MCF 10A (cell line): ENCODE data around the gene MGAT2. TPM values are rescaled to one million over a fixed set of nuclear protein-coding genes. Genes with fewer than 3 reads are reported as not detected.

ENCODE experiments used
- BruUV-seq: library from RNA; stranded (reverse); fragments of 400-500 nt; replicated peaks from 2 replicates; lab custom pipeline; 2021; lab: Mats Ljungman, UMichigan
- CTCF ChIA-PET: fragments of 300-600 bp; sonication (Branson Sonifier 250); formaldehyde crosslinking; extraction: SDS; loops from one replicate; lab custom pipeline; 2021; ENCODE audit warnings: antibody characterized with exemption, inconsistent platforms; lab: Yijun Ruan, JAX
- POLR2A ChIA-PET: fragments of 300-600, 350-650 bp; sonication (Branson Sonifier 250); formaldehyde crosslinking; extraction: SDS; loops from one replicate; lab custom pipeline; 2020; ENCODE audit warnings: antibody characterized with exemption, inconsistent platforms; lab: Yijun Ruan, JAX
- DNase-seq: peaks from one replicate; pipeline ENCODE4 v3.0.0-alpha.2; 2018; ENCODE audit not compliant: unreplicated experiment
- H3K27ac Mint-ChIP-seq: one replicate; pipeline ENCODE4 v1.8.0; 2022; ENCODE audit warnings: mild to moderate bottlenecking, low read depth, mixed read lengths; ENCODE audit not compliant: unreplicated experiment
- H3K27me3 Mint-ChIP-seq: one replicate; pipeline ENCODE4 v1.8.0; 2022; ENCODE audit warnings: mixed read lengths; ENCODE audit not compliant: insufficient read depth, unreplicated experiment
- H3K36me3 Mint-ChIP-seq: one replicate; pipeline ENCODE4 v1.8.0; 2022; ENCODE audit warnings: mild to moderate bottlenecking, moderate library complexity, mixed read lengths; ENCODE audit not compliant: insufficient read depth, unreplicated experiment
- H3K4me1 Mint-ChIP-seq: one replicate; pipeline ENCODE4 v1.8.0; 2022; ENCODE audit warnings: mixed read lengths; ENCODE audit not compliant: insufficient read depth, unreplicated experiment
- H3K4me3 Mint-ChIP-seq: one replicate; pipeline ENCODE4 v1.8.0; 2022; ENCODE audit warnings: mild to moderate bottlenecking, moderate library complexity, mixed read lengths; ENCODE audit not compliant: unreplicated experiment
- H3K9me3 Mint-ChIP-seq: one replicate; pipeline ENCODE4 v1.8.0; 2022; ENCODE audit warnings: mixed read lengths; ENCODE audit not compliant: unreplicated experiment
- intact Hi-C: fragments of 100-400 bp; cut with micrococcal nuclease; formaldehyde crosslinking; loops from 2 replicates; pipeline ENCODE4 v1.14.1; 2022
- total RNA-seq: library from RNA; stranded (reverse); gene quantifications from 2 replicates; pipeline ENCODE4 v1.2.3, GENCODE V29; 2022
- TF ChIP-seq, protein P1 (sequence below): fragments of 200-600 bp; IDR thresholded peaks from one replicate; pipeline ENCODE4 v1.8.0; 2022; ENCODE audit warnings: antibody characterized with exemption, mild to moderate bottlenecking; ENCODE audit not compliant: unreplicated experiment

The MGAT2 gene
- total RNA-seq, 1 experiment from 2014 or later, result 43.8 TPM

DNA sequence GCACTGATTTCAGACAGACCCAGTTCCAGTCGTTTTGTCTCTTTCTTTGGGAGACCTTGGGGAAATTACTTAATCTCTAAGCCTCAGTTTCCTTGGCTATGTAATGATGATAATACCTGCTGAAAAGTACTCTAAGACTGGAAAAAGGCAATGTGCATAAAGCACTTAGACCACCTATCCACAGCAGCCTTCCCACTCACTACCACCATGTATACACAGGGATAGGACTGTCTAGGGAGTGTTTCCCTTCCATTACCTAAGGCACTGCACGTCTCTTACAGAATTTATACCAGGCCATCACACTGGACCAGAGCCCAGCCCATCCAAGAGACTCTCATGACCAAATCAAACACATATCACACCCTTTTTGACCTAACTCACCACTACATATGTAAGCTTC is 40.8 kb upstream of the MGAT2 start:
- no peaks in the 10 kb centered on the region for H3K9me3 Mint-ChIP-seq
- POLR2A ChIA-PET, result interaction anchor here (0.6 to 0.7 kb wide), 3 partner anchors 37 to 188 kb away, joined by 3 to 4 read pairs (median 3); partner anchors contain the start of gene KLHDC2
- H3K4me1 Mint-ChIP-seq, result peaks cover 19% of the 10 kb centered on the region
- TF ChIP-seq, protein P1, sequence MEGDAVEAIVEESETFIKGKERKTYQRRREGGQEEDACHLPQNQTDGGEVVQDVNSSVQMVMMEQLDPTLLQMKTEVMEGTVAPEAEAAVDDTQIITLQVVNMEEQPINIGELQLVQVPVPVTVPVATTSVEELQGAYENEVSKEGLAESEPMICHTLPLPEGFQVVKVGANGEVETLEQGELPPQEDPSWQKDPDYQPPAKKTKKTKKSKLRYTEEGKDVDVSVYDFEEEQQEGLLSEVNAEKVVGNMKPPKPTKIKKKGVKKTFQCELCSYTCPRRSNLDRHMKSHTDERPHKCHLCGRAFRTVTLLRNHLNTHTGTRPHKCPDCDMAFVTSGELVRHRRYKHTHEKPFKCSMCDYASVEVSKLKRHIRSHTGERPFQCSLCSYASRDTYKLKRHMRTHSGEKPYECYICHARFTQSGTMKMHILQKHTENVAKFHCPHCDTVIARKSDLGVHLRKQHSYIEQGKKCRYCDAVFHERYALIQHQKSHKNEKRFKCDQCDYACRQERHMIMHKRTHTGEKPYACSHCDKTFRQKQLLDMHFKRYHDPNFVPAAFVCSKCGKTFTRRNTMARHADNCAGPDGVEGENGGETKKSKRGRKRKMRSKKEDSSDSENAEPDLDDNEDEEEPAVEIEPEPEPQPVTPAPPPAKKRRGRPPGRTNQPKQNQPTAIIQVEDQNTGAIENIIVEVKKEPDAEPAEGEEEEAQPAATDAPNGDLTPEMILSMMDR, result no peak
- peaks cover 87% of the 10 kb centered on the region for H3K36me3 Mint-ChIP-seq
- no peak for DNase-seq
- no peak overlapping the region for H3K4me3 Mint-ChIP-seq
- intact Hi-C loops, result no loop called here
- BruUV-seq, result no TSS peak
- no peak overlapping the region for H3K27ac Mint-ChIP-seq
- no peaks in the 10 kb centered on the region for H3K27me3 Mint-ChIP-seq
- CTCF ChIA-PET, result interaction anchor here (1.1 to 1.5 kb wide), 2 partner anchors 19 to 119 kb away, joined by 3 to 6 read pairs; partner anchors contain the start of gene LRR1

DNA sequence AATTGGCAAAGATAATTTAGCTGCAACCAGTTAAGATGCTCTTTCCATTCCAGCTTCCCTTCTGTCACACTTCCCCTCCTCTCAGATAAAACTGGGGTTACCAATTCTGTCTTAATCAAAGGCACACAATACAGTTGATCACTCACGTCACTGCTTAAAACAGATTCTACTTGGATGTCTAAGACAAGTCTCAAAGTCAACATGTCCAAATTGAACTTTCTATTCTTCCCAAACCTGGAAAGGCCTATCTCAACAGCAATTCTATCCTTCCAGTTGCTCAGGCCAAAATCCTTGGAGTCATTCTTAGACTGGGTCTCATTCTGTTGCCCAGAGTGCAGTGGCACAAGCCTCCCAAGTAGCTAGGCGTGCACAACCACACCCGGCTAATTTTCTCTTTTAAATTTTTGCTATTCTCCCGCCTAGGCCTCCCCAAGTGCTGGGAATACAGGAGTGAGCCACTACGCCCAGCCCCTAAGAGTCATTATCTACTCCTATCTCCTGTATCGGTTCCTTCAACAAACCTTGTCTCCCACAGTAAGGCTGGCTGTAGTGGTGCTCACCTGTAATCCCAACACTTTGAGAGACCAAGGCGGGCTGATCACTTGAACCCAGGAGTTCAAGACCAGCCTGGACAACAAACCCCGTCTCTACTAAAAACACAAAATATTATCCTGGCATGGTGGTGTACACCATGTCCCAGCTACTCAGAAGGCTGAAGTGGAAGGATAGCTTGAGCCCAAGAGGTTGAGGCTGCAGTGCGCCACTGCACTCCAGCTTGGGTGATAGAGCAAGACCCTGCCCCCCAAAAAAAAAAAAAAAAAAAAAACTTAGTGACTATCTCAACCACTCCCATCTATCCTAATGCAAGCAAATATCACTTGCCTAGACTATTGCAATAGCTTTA is 39.1 kb upstream of the MGAT2 start:
- no TSS peak for BruUV-seq
- POLR2A ChIA-PET, result interaction anchor here (0.9 kb wide), 1 partner anchor 186 kb away, joined by 3 read pairs; no protein-coding TSS in a partner anchor

DNA sequence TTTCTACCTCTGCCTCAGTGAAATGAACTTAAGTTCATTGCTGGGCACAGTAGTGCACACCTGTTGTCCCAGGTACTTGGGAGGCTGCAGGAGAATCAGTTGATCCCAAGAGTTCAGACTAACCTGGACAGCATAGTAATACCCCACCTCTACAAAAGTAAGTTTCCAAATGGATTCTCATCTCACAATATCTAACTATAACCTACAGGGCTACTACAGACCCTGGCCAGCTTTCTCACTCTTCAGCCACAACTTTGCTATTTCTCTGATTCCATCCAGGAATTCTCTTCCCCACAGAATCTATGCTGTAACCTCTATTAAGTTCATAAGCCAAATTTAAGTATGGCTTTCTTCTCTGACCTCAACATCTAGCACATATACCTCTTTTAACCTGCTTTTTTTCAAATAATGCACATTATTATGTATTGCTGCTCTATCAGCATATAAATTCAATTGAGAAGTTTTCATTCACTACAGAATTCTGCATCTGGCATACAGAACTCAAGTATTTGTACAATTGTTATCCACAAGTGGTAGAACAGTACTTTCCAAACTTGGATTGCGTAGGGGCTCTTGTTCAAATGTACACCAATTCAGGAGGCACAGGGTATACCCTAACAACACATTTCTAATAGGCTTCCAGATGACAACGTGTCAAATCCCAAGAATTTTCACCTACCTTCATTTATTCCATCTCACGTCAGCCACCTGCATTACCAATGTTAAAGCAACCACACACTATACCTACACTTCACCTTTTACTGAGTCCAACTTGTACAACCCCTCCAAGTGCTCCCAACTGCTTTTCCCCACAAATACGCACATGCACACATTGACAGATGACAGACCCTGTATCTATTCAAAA is 38.3 kb upstream of the MGAT2 start:
- no peak overlapping the region for H3K4me3 Mint-ChIP-seq
- peaks cover 87% of the 10 kb centered on the region for H3K36me3 Mint-ChIP-seq
- intact Hi-C loops, result no loop called here
- H3K27me3 Mint-ChIP-seq, result no peaks in the 10 kb centered on the region
- TF ChIP-seq, protein P1, result no peak
- ChIA-PET POLR2A (interaction anchor here (0.6 to 6.5 kb wide), 2 partner anchors 15 to 41 kb away, joined by 3 to 179 read pairs; partner anchors contain the start of genes MGAT2 and RPL36AL), CTCF (no interaction called here)
- H3K4me1 Mint-ChIP-seq, result peaks cover 19% of the 10 kb centered on the region
- H3K27ac Mint-ChIP-seq, result peak overlapping the region; percentile 42
- no peak for DNase-seq
- no TSS peak for BruUV-seq
- H3K9me3 Mint-ChIP-seq, result no peaks in the 10 kb centered on the region

More for the DNA sequence above, 39.1 kb upstream of the MGAT2 start:
- H3K9me3 Mint-ChIP-seq, result no peaks in the 10 kb centered on the region
- intact Hi-C loops, result no loop called here
- TF ChIP-seq, protein P1, result no peak
- DNase-seq, result no peak
- H3K27me3 Mint-ChIP-seq, result no peaks in the 10 kb centered on the region
- peaks cover 91% of the 10 kb centered on the region for H3K36me3 Mint-ChIP-seq
- CTCF ChIA-PET, result interaction anchor here (0.6 kb wide), 2 partner anchors 121 to 167 kb away, joined by 3 read pairs; no protein-coding TSS in a partner anchor
- peak overlapping the region; percentile 42 for H3K27ac Mint-ChIP-seq
- H3K4me3 Mint-ChIP-seq, result peak overlapping the region; percentile 6
- peaks cover 19% of the 10 kb centered on the region for H3K4me1 Mint-ChIP-seq
